Measurements from ENCODE around the gene C6orf58. TPM values are rescaled to one million over a fixed set of nuclear protein-coding genes. Genes with fewer than 3 reads are reported as not detected.

C6orf58 gene
- total RNA-seq, 1 donor from 2014 or later: not detected

- no peak for TF ChIP-seq CTCF (IDR thresholded peaks at IDR 0.05; ENCODE audit: unreplicated experiment)
- H3K36me3 Mint-ChIP-seq (ENCODE audit: insufficient read depth): no peaks in the 10 kb centered on the region
- no peaks in the 10 kb centered on the region for H3K27me3 Mint-ChIP-seq
- no peak overlapping the region for H3K27ac Mint-ChIP-seq
- H3K4me1 Mint-ChIP-seq (ENCODE audit: low read depth): no peaks in the 10 kb centered on the region
- no peak overlapping the region for H3K4me3 Mint-ChIP-seq (ENCODE audit: low read depth)
- no peak for DNase-seq (ENCODE audit: low spot score, unreplicated experiment)
- H3K9me3 Mint-ChIP-seq (ENCODE audit: low read depth): no peaks in the 10 kb centered on the region
Observed at GRCh38 chr6:127564761-127565160, 12.2 kb upstream of the C6orf58 start.

- no peaks in the 10 kb centered on the region for H3K9me3 Mint-ChIP-seq (ENCODE audit: low read depth)
- H3K27me3 Mint-ChIP-seq: no peaks in the 10 kb centered on the region
Observed at GRCh38 chr6:127566119-127566518, 10.9 kb upstream of the C6orf58 start.

GRCh38 chr6:127566651-127567050 lies 10.3 kb upstream of the C6orf58 start:
- H3K4me1 Mint-ChIP-seq (ENCODE audit: low read depth): peaks cover 3% of the 10 kb centered on the region
- H3K9me3 Mint-ChIP-seq (ENCODE audit: low read depth): no peaks in the 10 kb centered on the region
- no peak overlapping the region for H3K27ac Mint-ChIP-seq
- H3K4me3 Mint-ChIP-seq (ENCODE audit: low read depth): no peak overlapping the region
- no peaks in the 10 kb centered on the region for H3K36me3 Mint-ChIP-seq (ENCODE audit: insufficient read depth)
- no peak for DNase-seq (ENCODE audit: low spot score, unreplicated experiment)
- no peaks in the 10 kb centered on the region for H3K27me3 Mint-ChIP-seq
- no peak for TF ChIP-seq CTCF (IDR thresholded peaks at IDR 0.05; ENCODE audit: unreplicated experiment)

More at GRCh38 chr6:127566119-127566518, 10.9 kb upstream of the C6orf58 start:
- TF ChIP-seq CTCF (IDR thresholded peaks at IDR 0.05; ENCODE audit: unreplicated experiment): no peak
- Mint-ChIP-seq H3K27ac (no peak overlapping the region), H3K4me3 (ENCODE audit: low read depth) (no peak overlapping the region), H3K4me1 (ENCODE audit: low read depth) (no peaks in the 10 kb centered on the region), H3K36me3 (ENCODE audit: insufficient read depth) (no peaks in the 10 kb centered on the region)
- no peak for DNase-seq (ENCODE audit: low spot score, unreplicated experiment)

GRCh38 chr6:127567476-127567875 lies 9.5 kb upstream of the C6orf58 start:
- no peak for DNase-seq (ENCODE audit: low spot score, unreplicated experiment)
- TF ChIP-seq CTCF (IDR thresholded peaks at IDR 0.05; ENCODE audit: unreplicated experiment): no peak
- Mint-ChIP-seq H3K4me1 (ENCODE audit: low read depth) (peaks cover 3% of the 10 kb centered on the region), H3K9me3 (ENCODE audit: low read depth) (no peaks in the 10 kb centered on the region), H3K27ac (no peak overlapping the region), H3K4me3 (ENCODE audit: low read depth) (no peak overlapping the region), H3K36me3 (ENCODE audit: insufficient read depth) (no peaks in the 10 kb centered on the region), H3K27me3 (no peaks in the 10 kb centered on the region)

GRCh38 chr6:127570739-127571389 lies 6.1 kb upstream of the C6orf58 start:
- no peaks in the 10 kb centered on the region for H3K36me3 Mint-ChIP-seq (ENCODE audit: insufficient read depth)

More at GRCh38 chr6:127570739-127571389, 6.1 kb upstream of the C6orf58 start:
- Mint-ChIP-seq H3K4me1 (ENCODE audit: low read depth) (peaks cover 3% of the 10 kb centered on the region), H3K27me3 (no peaks in the 10 kb centered on the region), H3K27ac (no peak overlapping the region), H3K9me3 (ENCODE audit: low read depth) (no peaks in the 10 kb centered on the region), H3K4me3 (ENCODE audit: low read depth) (no peak overlapping the region)
- TF ChIP-seq CTCF (IDR thresholded peaks at IDR 0.05; ENCODE audit: unreplicated experiment): no peak
- DNase-seq (ENCODE audit: low spot score, unreplicated experiment): no peak

Data from progenitor cell of endocrine pancreas (in vitro differentiated cells).